Skeletal muscle tissue (tissue), 4 donors: ENCODE data around the gene MPPED1. TPM values are rescaled to one million over a fixed set of nuclear protein-coding genes. Genes with fewer than 3 reads are reported as not detected.

Experiments
- H3K27ac ChIP-seq: one replicate; pipeline ENCODE4 v1.7.0; 2013; ENCODE audit warnings: mild to moderate bottlenecking, low read depth, low read length, inconsistent platforms
- H3K27me3 ChIP-seq, 3 donors: one replicate each; pipeline ENCODE4 v1.7.0; 2013; ENCODE audit warnings: low read length in 3 of 3; ENCODE audit not compliant: control insufficient read depth in 3 of 3, insufficient read depth in 3 of 3
- H3K36me3 ChIP-seq, 3 donors: one replicate each; pipeline ENCODE4 v1.7.0; 2013; ENCODE audit warnings: low read length in 3 of 3; ENCODE audit not compliant: control insufficient read depth in 3 of 3, insufficient read depth in 3 of 3
- H3K4me1 ChIP-seq, 3 donors: one replicate each; pipeline ENCODE4 v1.7.0; 2013; ENCODE audit warnings: low read length in 3 of 3, mild to moderate bottlenecking in 3 of 3; ENCODE audit not compliant: control insufficient read depth in 3 of 3, insufficient read depth in 3 of 3
- H3K4me3 ChIP-seq, 3 donors: one replicate each; pipeline ENCODE4 v1.7.0; 2013; ENCODE audit warnings: low read length in 3 of 3
- H3K9ac ChIP-seq, 3 donors: one replicate each; pipeline ENCODE4 v1.7.0; 2013; ENCODE audit warnings: low read length in 3 of 3, mild to moderate bottlenecking in 3 of 3, moderate library complexity in 2 of 3, low read depth in 1 of 3
- H3K9me3 ChIP-seq, 3 donors: one replicate each; pipeline ENCODE4 v1.7.0; 2013; ENCODE audit warnings: low read length in 3 of 3; ENCODE audit not compliant: control insufficient read depth in 3 of 3
- total RNA-seq: library from RNA; depleted of rRNA; stranded (reverse); fragments of >200 nt; gene quantifications from one replicate; pipeline ENCODE4 v1.2.3, GENCODE V29; 2014
- donor health status: Osteomylitis.

Gene MPPED1
- total RNA-seq, 1 donor from 2014 or later = under 0.01 TPM

GRCh38 chr22:43533156-43533530 is 121.3 kb downstream of the MPPED1 start:
- no peak overlapping the region for H3K27ac ChIP-seq

GRCh38 chr22:43533656-43534428 is 122.0 kb downstream of the MPPED1 start:
- Histone ChIP-seq H3K36me3 (no peaks in the 10 kb centered on the region), H3K4me3 (no peak overlapping the region), H3K27ac (no peak overlapping the region), H3K9ac (no peak overlapping the region), H3K4me1 (no peaks in the 10 kb centered on the region), H3K9me3 (peaks cover 0 to 2% (median 0%) of the 10 kb centered on the region in 3 donors), H3K27me3 (peaks cover 0 to 15% (median 6%) of the 10 kb centered on the region in 3 donors)

More at GRCh38 chr22:43533156-43533530, 121.3 kb downstream of the MPPED1 start:
- Histone ChIP-seq H3K4me1 (no peaks in the 10 kb centered on the region), H3K27me3 (peaks cover 0 to 13% (median 6%) of the 10 kb centered on the region in 3 donors), H3K4me3 (no peak overlapping the region), H3K9ac (no peak overlapping the region), H3K36me3 (no peaks in the 10 kb centered on the region), H3K9me3 (peaks cover 0 to 2% (median 0%) of the 10 kb centered on the region in 3 donors)

DNA sequence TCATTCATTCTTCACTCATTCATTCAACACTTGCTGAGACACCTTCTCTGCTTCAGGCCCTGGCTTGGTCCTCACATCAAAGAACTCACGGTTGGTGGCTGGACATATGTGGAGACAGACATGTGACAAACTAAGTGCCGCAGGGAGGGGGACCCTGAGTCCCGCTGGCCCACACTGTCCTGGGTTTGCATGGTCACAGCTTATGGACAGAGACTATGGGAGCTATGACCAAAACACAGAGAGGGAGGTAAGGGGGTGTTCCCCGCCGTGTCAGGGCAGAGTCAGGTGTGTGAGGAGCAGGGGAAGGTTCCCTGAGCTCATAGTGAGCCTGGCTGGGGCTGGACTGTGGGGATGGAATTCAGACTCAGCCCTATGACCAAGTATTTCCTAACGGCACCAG is 123.1 kb downstream of the MPPED1 start:
- no peaks in the 10 kb centered on the region for H3K36me3 ChIP-seq
- H3K4me1 ChIP-seq = no peaks in the 10 kb centered on the region
- no peak overlapping the region for H3K27ac ChIP-seq
- H3K4me3 ChIP-seq = no peak overlapping the region
- H3K9me3 ChIP-seq = peaks cover 0 to 2% (median 0%) of the 10 kb centered on the region in 3 donors
- H3K9ac ChIP-seq = no peak overlapping the region
- H3K27me3 ChIP-seq = peaks cover 0 to 8% (median 7%) of the 10 kb centered on the region in 3 donors

GRCh38 chr22:43535336-43535735 is 123.5 kb downstream of the MPPED1 start:
- H3K27me3 ChIP-seq = peaks cover 0 to 6% (median 6%) of the 10 kb centered on the region in 3 donors

GRCh38 chr22:43535741-43536140 is 123.9 kb downstream of the MPPED1 start:
- Histone ChIP-seq H3K9ac (no peak overlapping the region), H3K4me1 (no peaks in the 10 kb centered on the region), H3K4me3 (no peak overlapping the region), H3K27ac (no peak overlapping the region), H3K27me3 (peaks cover 0 to 5% (median 5%) of the 10 kb centered on the region in 3 donors), H3K36me3 (no peaks in the 10 kb centered on the region), H3K9me3 (peaks cover 0 to 2% (median 0%) of the 10 kb centered on the region in 3 donors)

More at GRCh38 chr22:43535336-43535735, 123.5 kb downstream of the MPPED1 start:
- H3K27ac ChIP-seq = no peak overlapping the region
- H3K9ac ChIP-seq = no peak overlapping the region
- peaks cover 0 to 2% (median 0%) of the 10 kb centered on the region in 3 donors for H3K9me3 ChIP-seq
- no peaks in the 10 kb centered on the region for H3K36me3 ChIP-seq
- no peaks in the 10 kb centered on the region for H3K4me1 ChIP-seq
- no peak overlapping the region for H3K4me3 ChIP-seq

DNA sequence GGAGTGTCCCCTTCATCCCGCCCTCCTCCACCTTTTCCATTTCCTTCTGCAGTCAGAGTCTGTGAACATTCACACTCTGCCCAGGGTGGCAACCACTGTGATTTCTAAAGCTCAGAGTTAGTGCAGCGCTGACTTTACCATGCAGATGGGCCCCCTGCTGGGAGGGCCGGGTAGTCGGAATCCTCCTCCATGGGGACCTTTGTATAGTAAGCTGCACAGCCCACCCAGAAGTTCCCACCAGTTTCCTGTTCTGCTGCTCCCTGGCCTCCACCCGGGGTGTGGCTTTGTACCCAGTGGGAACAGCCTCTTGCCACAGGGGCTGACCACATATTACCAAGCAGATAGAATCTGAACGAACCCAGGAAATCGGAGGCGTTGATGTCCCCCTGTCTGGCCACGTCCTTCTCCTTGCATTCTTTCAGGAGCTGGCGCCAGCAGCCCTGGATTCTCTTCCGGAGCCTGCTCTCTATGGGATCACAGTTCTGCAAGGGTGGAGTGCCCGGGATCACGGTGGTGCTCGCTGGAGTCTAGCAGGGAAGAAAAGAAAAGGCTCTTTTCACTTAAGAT is 125.3 kb downstream of the MPPED1 start:
- H3K4me3 ChIP-seq = no peak overlapping the region
- peaks cover 0 to 11% (median 9%) of the 10 kb centered on the region in 3 donors for H3K27me3 ChIP-seq
- no peak overlapping the region for H3K9ac ChIP-seq
- H3K9me3 ChIP-seq = peaks cover 0 to 2% (median 0%) of the 10 kb centered on the region in 3 donors
- no peak overlapping the region for H3K27ac ChIP-seq
- no peaks in the 10 kb centered on the region for H3K4me1 ChIP-seq
- H3K36me3 ChIP-seq = no peaks in the 10 kb centered on the region

GRCh38 chr22:43539572-43540528 is 128.0 kb downstream of the MPPED1 start:
- Histone ChIP-seq H3K27me3 (peaks cover 0 to 19% (median 12%) of the 10 kb centered on the region in 3 donors), H3K9me3 (peaks cover 0 to 2% (median 0%) of the 10 kb centered on the region in 3 donors), H3K4me1 (no peaks in the 10 kb centered on the region), H3K27ac (no peak overlapping the region), H3K36me3 (no peaks in the 10 kb centered on the region), H3K4me3 (no peak overlapping the region), H3K9ac (no peak overlapping the region)

- Histone ChIP-seq H3K27ac (no peak overlapping the region), H3K9ac (no peak overlapping the region), H3K4me1 (no peaks in the 10 kb centered on the region)
Measured at GRCh38 chr22:43540529-43540923, 128.7 kb downstream of the MPPED1 start.

DNA sequence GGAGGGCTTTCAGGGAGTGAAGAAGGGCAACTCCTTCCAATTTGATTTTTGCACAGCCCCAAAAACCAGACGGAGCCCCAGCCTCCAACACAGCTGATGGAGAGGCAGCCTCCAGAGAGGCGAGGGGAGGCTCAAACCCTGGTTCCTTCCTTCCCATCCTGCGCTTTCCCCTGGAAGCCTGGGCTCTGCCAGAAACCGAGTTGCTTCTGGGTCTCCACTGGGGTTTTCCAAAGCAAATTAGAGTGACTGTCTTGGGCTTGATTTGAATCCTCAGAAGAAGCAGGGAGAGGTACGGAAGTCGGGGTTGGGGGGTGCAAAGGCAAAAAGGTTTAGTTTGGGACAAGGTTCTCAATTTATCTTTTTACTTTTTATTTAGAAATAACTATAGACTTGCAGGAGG is 129.2 kb downstream of the MPPED1 start:
- Histone ChIP-seq H3K4me1 (no peaks in the 10 kb centered on the region), H3K9ac (no peak overlapping the region), H3K4me3 (no peak overlapping the region), H3K9me3 (peaks cover 0 to 2% (median 0%) of the 10 kb centered on the region in 3 donors), H3K36me3 (no peaks in the 10 kb centered on the region), H3K27me3 (peaks cover 0 to 19% (median 12%) of the 10 kb centered on the region in 3 donors), H3K27ac (no peak overlapping the region)

More at GRCh38 chr22:43540529-43540923, 128.7 kb downstream of the MPPED1 start:
- H3K4me3 ChIP-seq = no peak overlapping the region
- no peaks in the 10 kb centered on the region for H3K36me3 ChIP-seq
- H3K27me3 ChIP-seq = peaks cover 0 to 19% (median 12%) of the 10 kb centered on the region in 3 donors
- peaks cover 0 to 2% (median 0%) of the 10 kb centered on the region in 3 donors for H3K9me3 ChIP-seq
